ENCODE measurements around the gene ZNG1B.
"Not testable (repeated sequence)": the region's sequence is repeated elsewhere in the genome, so short reads cannot be mapped to it uniquely, and the experiment has no call there.

The ZNG1B gene

GRCh38 chr2:113465770-113466169, 28.3 kb downstream of the ZNG1B start:
- H3K36me3 ChIP-seq (replicated peaks; ENCODE audit: insufficient read depth, low read length); H2AFZ ChIP-seq (ENCODE audit: low read length); H3K4me3 ChIP-seq (ENCODE audit: low read length); H3K27ac ChIP-seq (ENCODE audit: low read length); H4K20me1 ChIP-seq (ENCODE audit: insufficient read depth, low read length); H3K27me3 ChIP-seq (replicated peaks; ENCODE audit: insufficient read depth, low read length); H3K79me2 ChIP-seq (ENCODE audit: low read length); H3K9ac ChIP-seq (ENCODE audit: low read length); H3K4me2 ChIP-seq (ENCODE audit: low read depth, low read length); H3K9me2 ChIP-seq (replicated peaks; ENCODE audit: insufficient read depth, low read length); H3K9me3 ChIP-seq (replicated peaks; ENCODE audit: insufficient read depth, low read length); DNase-seq; H3K4me1 ChIP-seq (ENCODE audit: low read length); H3F3A ChIP-seq (ENCODE audit: insufficient read depth, low read length): not testable (repeated sequence)

- H3K4me2 ChIP-seq (ENCODE audit: low read depth, low read length); H3K36me3 ChIP-seq (replicated peaks; ENCODE audit: insufficient read depth, low read length); H2AFZ ChIP-seq (ENCODE audit: low read length); H3K4me3 ChIP-seq (ENCODE audit: low read length); H3F3A ChIP-seq (ENCODE audit: insufficient read depth, low read length); H3K27me3 ChIP-seq (replicated peaks; ENCODE audit: insufficient read depth, low read length); H3K9me3 ChIP-seq (replicated peaks; ENCODE audit: insufficient read depth, low read length); H3K79me2 ChIP-seq (ENCODE audit: low read length); H3K9me2 ChIP-seq (replicated peaks; ENCODE audit: insufficient read depth, low read length); H3K27ac ChIP-seq (ENCODE audit: low read length); DNase-seq; H4K20me1 ChIP-seq (ENCODE audit: insufficient read depth, low read length); H3K9ac ChIP-seq (ENCODE audit: low read length); H3K4me1 ChIP-seq (ENCODE audit: low read length): not testable (repeated sequence)
Observed at GRCh38 chr2:113476688-113477368, 39.3 kb downstream of the ZNG1B start.

- DNase-seq; H3K4me2 ChIP-seq (ENCODE audit: low read depth, low read length); H3K36me3 ChIP-seq (replicated peaks; ENCODE audit: insufficient read depth, low read length); H2AFZ ChIP-seq (ENCODE audit: low read length); H3K27me3 ChIP-seq (replicated peaks; ENCODE audit: insufficient read depth, low read length); H3K9ac ChIP-seq (ENCODE audit: low read length); H3K79me2 ChIP-seq (ENCODE audit: low read length); H3K27ac ChIP-seq (ENCODE audit: low read length); H3K4me3 ChIP-seq (ENCODE audit: low read length); H3K9me3 ChIP-seq (replicated peaks; ENCODE audit: insufficient read depth, low read length); H3K4me1 ChIP-seq (ENCODE audit: low read length); H3F3A ChIP-seq (ENCODE audit: insufficient read depth, low read length); H3K9me2 ChIP-seq (replicated peaks; ENCODE audit: insufficient read depth, low read length); H4K20me1 ChIP-seq (ENCODE audit: insufficient read depth, low read length): not testable (repeated sequence)
Observed at GRCh38 chr2:113496527-113496926, 59.0 kb downstream of the ZNG1B start.

GRCh38 chr2:113498365-113498764, 60.9 kb downstream of the ZNG1B start, which contains the start of gene FOXD4L1:
TSS of gene FOXD4L1 (plus strand) at chr2:113498665. CDS start at chr2:113499257, 592 bp downstream.
- not testable (repeated sequence) for H3K36me3 ChIP-seq (replicated peaks; ENCODE audit: insufficient read depth, low read length); H3K4me2 ChIP-seq (ENCODE audit: low read depth, low read length); H3K4me1 ChIP-seq (ENCODE audit: low read length); H3K27ac ChIP-seq (ENCODE audit: low read length); DNase-seq; H4K20me1 ChIP-seq (ENCODE audit: insufficient read depth, low read length); H3K9ac ChIP-seq (ENCODE audit: low read length); H3K79me2 ChIP-seq (ENCODE audit: low read length); H3K9me3 ChIP-seq (replicated peaks; ENCODE audit: insufficient read depth, low read length); H2AFZ ChIP-seq (ENCODE audit: low read length); H3K27me3 ChIP-seq (replicated peaks; ENCODE audit: insufficient read depth, low read length); H3K4me3 ChIP-seq (ENCODE audit: low read length); H3K9me2 ChIP-seq (replicated peaks; ENCODE audit: insufficient read depth, low read length); H3F3A ChIP-seq (ENCODE audit: insufficient read depth, low read length)

GRCh38 chr2:113499019-113499885, 61.8 kb downstream of the ZNG1B start:
- not testable (repeated sequence) for H3K27ac ChIP-seq (ENCODE audit: low read length); H3K36me3 ChIP-seq (replicated peaks; ENCODE audit: insufficient read depth, low read length); H3K9me3 ChIP-seq (replicated peaks; ENCODE audit: insufficient read depth, low read length); H3K9me2 ChIP-seq (replicated peaks; ENCODE audit: insufficient read depth, low read length); H3K9ac ChIP-seq (ENCODE audit: low read length); DNase-seq; H3F3A ChIP-seq (ENCODE audit: insufficient read depth, low read length); H3K4me3 ChIP-seq (ENCODE audit: low read length); H3K79me2 ChIP-seq (ENCODE audit: low read length); H4K20me1 ChIP-seq (ENCODE audit: insufficient read depth, low read length); H3K27me3 ChIP-seq (replicated peaks; ENCODE audit: insufficient read depth, low read length); H2AFZ ChIP-seq (ENCODE audit: low read length); H3K4me2 ChIP-seq (ENCODE audit: low read depth, low read length); H3K4me1 ChIP-seq (ENCODE audit: low read length)

- H3K36me3 ChIP-seq (replicated peaks; ENCODE audit: insufficient read depth, low read length); H3K4me3 ChIP-seq (ENCODE audit: low read length); H4K20me1 ChIP-seq (ENCODE audit: insufficient read depth, low read length); H3K4me2 ChIP-seq (ENCODE audit: low read depth, low read length); H3K9me3 ChIP-seq (replicated peaks; ENCODE audit: insufficient read depth, low read length); H3K27ac ChIP-seq (ENCODE audit: low read length); DNase-seq; H3K79me2 ChIP-seq (ENCODE audit: low read length); H3K9ac ChIP-seq (ENCODE audit: low read length); H3K27me3 ChIP-seq (replicated peaks; ENCODE audit: insufficient read depth, low read length); H2AFZ ChIP-seq (ENCODE audit: low read length); H3K4me1 ChIP-seq (ENCODE audit: low read length); H3K9me2 ChIP-seq (replicated peaks; ENCODE audit: insufficient read depth, low read length); H3F3A ChIP-seq (ENCODE audit: insufficient read depth, low read length): not testable (repeated sequence)
Observed at GRCh38 chr2:113499886-113500722, 62.6 kb downstream of the ZNG1B start.

- H3K9me2 ChIP-seq (replicated peaks; ENCODE audit: insufficient read depth, low read length); DNase-seq; H3K27ac ChIP-seq (ENCODE audit: low read length); H3K27me3 ChIP-seq (replicated peaks; ENCODE audit: insufficient read depth, low read length); H3K9me3 ChIP-seq (replicated peaks; ENCODE audit: insufficient read depth, low read length); H3K9ac ChIP-seq (ENCODE audit: low read length); H2AFZ ChIP-seq (ENCODE audit: low read length); H3F3A ChIP-seq (ENCODE audit: insufficient read depth, low read length); H3K36me3 ChIP-seq (replicated peaks; ENCODE audit: insufficient read depth, low read length); H4K20me1 ChIP-seq (ENCODE audit: insufficient read depth, low read length); H3K79me2 ChIP-seq (ENCODE audit: low read length); H3K4me3 ChIP-seq (ENCODE audit: low read length); H3K4me1 ChIP-seq (ENCODE audit: low read length); H3K4me2 ChIP-seq (ENCODE audit: low read depth, low read length): not testable (repeated sequence)
Observed at GRCh38 chr2:113500723-113501038, 63.2 kb downstream of the ZNG1B start.
